ENCODE results near the gene CCDC60.

CCDC60 gene, protein sequence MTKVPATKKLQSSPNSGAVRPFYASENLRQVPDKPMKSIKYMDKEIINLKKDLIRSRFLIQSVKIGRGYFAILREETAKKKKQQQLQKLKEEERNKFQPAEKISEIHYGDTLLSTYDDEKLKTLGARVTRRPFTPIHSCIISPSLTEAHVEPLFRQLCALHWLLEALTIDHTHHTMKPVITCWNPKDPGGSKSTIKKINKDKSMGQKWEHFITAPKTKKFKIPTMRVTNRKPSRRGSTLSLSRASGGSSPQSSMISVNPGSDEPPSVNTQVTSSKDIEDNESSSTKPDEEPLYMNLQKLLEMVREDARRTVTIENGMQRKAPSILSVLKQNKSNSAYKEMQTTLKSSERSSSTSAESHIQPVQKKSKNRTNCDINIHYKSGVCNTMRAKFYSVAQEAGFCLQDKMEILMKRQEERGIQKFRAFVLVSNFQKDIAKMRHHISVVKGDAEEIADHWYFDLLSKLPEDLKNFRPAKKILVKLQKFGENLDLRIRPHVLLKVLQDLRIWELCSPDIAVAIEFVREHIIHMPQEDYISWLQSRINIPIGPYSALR

DNA sequence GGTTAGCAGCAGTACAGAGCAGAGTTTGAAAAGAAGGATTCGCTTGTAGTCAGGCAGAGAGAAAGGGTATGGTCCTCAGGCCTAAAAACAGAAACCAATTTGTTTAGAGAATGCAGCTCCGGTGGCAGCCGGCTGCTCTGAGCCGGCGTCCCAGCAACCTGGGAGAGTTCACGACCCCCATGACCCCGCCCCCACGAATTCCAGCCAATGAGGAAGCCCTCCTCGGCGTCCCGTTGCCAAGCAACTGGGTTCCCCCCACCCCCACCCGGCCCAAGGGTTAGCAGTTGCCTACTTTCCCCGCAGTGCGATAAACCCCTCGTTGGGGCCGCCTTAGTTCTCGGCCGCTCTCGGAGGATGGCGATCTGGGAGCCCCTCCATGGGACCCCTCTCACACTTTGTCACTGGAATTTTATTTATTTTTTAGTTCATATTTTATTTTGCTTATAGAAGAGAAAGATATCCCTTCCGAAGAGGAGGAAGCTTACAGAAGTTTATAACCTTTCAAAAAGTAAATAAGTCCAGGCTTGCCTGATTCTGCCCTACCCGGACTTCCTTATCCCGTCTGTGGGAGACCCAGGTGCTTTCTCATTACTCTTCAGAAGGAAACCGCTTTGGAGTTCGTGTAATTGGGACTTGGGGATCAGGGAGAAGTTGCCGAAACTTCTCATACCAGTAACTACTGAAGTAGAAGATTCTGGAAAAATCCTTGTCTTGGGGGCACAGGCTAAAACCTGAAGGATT, at the start of gene CCDC60:
Gene CCDC60, plus strand, starts transcription at position 300 of the 741 bp plus-strand sequence. CDS start 448 bp downstream, outside the sequence.
- DNase-seq, result no peak

DNA sequence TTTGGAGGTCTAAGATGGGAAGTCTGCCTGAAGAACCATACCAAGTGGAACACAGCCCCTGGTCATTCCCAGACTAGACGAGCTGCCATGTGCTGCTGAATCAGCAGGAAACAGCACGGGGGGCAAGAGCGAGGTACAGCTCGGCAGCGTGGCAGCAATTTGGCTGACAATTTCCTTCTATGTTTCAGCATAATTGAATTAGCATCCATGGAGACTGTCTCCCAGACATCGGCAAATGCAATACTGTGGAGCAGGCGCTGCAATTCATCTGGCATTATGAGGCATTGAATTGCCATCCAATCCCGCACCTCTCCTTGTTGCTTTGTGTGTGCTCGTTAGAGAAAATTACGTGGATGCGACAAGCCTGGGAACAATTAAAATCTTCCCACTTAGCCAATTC, 46.0 kb upstream of the CCDC60 start:
- peak; percentile 2 to 4 for DNase-seq

DNA sequence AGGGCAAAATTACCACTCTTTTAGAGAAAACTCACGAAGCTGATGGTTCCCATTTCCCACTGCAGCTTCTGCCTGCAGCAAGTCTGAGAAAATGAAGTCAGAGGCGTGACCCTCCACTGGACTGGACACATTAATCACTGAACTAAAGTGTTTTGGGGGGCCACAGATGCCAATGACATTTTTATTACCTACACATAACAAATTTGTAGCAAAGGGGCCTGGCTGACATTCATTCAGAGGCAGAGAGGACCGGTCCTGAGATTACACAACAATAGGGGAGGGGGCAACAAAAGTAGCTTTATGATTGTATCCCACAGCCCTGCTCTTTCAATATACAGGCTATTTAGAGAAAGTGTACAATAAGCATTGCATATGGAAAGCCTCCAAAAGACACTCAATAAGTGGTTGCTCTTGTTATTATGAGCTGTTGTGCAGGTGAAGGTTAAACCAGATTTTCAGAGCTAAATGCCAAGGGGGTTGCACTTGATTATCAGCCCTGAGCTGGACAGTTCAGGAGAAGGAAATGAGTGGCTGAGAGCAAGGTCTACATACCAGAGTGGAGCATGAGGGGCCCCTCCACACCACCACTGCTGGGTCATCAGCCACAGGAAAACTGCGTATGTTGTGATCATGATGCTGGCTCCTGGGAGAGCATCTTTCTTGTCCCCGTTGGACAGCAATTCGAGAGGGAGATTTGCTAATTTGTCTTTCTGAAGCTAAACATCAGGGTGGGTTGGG, 41.5 kb upstream of the CCDC60 start:
- no peak for DNase-seq

DNA sequence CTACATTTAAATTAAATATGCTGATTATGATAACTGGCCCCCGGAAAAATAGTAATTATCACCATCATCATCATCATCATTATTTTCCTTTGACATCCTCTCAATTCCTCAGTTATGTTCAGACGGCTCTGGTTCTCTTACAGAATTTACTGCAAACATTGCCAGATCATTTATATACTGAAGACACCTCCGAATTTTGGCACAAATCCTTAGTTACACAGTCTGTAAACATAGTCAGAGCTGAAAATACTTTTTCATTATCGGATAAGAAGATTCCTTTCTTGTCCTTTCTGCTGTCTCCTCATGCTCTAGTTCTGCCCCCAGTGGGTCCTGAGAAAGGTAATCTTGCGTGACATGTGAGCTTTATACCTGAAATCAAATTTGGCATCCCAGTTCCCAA, 40.3 kb upstream of the CCDC60 start:
- DNase-seq, result no peak

DNA sequence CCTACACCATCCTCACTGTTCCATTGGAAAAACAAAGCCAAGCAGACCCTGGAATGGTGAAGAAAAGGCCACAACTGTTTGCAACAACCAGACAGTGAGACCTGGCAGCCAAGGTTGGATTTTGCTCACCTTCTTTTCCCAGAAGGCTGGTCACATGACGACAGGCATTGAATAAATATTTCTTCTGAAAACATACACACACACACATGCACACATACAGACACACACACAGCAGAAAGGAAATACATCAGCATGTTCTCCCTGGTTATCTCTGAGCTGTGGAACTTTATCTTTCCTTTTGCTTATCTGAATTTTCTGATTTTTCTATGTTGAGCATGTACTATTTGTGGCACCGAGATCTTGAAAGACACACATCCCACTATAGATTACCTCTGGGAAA, 38.0 kb upstream of the CCDC60 start:
- no peak for DNase-seq

DNA sequence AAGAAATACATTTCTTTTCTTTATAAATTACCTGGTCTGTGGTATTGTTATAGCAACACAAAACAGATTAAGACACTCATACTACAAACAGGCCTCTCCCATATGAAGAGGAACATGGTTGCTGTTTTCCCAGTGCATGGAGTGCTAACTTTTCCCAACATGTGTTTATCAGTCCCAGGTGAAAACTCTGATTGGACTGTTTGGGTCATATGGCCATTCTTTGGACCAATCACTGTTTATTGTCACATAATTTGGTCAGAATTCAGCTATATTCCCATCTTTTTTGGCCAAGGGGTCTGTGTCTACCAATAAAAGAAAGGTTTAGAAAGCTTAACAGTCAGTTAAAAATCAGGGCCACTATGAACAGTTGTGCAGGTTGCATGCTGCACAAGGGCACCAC, 35.4 kb upstream of the CCDC60 start:
- DNase-seq, result no peak

DNA sequence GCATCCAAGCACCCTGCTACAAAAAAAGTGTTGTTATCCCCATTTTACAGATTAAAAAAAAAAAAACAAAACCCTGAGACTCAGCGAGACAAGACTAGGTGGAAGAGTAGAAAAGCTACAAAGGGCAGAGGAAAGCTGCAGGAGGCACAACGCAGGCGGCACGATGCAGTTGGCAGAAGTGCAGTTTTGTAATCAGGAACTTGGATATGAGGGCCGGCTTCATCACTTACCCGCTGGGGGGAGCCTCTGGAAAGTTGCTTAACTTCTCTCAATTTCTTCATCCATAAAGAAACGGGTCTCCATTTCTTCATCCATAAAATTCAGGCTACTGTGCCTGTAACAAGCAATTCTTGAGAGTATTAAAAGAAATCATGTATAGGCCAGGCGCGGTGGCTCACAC, 33.1 kb upstream of the CCDC60 start:
- peak in 1 of 2 donors; percentile 1 for DNase-seq

DNA sequence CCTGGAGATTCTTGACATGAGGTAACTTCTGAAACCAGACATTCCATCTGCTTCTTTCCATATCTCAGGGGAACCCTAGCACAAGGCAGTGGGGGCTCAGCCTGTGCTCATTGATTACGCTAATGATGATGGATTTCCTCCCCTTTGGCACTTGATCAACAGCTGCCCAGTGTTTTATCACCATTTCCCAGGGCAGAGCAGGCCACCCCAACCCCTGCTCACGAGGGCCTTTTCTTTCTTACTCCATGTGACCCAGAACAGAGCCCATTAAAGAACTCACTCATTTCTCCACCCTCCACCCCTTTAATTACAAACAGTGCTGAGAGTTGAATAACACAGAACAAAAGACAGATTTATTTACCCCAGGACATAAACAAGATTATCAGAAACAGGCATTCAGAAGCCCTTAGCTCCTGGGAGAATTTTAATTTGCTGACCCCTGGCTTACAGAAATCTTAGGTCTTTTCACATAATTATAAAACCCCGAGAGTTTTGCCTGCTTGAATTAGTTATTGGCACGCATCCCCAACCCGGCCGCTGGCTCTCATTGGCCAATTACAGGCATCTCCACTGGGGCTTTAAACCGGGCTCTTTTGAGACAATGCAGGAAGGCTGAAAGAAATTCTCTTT, 32.0 kb upstream of the CCDC60 start:
- peak; percentile 0 to 26 for DNase-seq

DNA sequence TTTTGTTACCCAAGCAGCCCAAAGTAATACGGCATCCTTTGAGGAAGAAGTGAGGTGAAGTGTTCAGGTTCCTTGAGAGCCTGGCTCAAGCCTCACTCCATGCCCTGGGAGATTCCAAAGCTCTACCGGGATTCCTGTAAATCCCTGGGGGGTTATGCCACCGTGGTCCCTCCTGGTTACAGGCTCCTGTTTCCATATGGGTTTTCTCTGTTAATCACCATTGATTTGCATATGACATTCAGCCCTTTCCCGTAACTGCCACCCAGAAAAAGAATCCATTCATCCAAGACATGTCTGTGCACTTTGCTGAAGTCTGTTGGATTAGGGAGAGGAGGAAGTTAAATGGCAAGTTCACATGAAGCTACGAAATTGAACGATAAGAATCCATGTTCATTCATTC, 27.9 kb upstream of the CCDC60 start:
- DNase-seq, result no peak

DNA sequence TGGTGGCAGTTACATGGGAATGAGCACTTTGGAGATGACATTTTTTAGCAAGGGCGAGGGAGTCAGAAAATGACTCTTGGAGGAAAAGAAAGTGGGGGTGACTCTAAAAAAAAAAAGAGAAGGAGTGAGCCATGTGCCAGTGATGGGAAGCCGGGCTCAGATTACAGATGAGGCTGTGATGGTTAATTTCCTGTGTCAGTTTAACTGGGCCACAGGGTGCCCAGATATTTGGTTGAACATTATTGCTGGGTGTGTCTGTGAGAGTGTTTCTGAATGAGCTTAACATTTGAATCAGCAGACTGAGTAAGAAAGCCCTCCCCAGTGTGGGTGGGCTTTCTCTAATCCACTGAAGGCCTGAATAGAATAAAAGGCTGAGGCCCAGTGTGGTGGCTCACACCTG, 26.8 kb upstream of the CCDC60 start:
- DNase-seq, result no peak

DNA sequence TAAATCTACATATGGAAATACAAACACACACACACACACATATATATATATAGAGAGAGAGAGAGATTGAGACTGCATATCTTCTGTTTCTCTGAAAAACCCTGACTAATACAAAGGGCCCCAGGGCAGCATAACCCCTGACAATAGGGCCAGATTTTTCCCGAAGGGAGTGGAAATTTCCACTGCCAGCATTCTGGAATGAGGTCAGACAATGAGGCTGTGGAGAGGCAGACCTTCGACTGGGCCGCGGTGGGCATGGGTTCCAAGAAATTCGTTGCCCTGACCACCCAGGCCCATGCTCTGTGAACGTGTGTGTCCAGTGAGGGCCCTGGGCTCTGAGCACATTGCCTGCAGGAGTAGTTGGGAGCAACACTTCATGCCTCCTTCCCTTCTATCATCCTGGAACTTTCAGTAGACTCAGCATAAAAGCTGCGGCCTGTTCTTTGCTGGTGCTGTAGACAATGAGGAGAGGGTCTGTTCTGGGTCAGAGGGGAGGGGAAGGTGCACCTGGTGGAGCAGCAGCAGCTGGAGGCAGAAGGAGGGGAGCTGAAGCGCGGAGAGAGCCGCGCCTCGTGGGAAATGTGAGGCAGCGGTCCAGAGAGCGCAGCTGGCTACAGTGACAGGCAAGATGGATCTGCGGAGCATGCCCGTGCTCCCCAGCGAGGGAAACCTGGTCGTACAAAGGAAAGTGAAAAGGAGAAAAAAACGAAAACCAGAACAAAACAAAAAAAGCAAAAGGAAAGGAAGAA, 25.6 kb upstream of the CCDC60 start:
- DNase-seq, result no peak

DNA sequence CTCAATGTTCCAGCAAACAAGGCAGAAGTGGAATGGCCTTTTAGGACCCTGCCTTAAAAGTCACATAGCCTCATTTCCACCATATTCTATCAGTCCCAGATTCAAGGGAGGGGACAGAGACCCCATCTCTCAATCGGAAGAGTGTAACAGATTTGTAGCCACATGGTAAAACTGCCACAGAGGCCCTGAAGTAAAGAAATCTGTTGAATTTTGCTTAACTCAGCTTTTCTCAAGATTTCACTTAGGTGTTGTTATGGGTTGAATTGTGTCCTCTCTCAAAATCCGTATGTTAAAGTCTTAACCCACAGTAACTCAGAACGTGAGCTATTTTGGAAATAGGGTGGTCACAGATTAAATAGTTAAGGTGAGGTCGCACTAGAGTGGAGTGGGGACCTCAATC, 22.7 kb upstream of the CCDC60 start:
- DNase-seq, result no peak

DNA sequence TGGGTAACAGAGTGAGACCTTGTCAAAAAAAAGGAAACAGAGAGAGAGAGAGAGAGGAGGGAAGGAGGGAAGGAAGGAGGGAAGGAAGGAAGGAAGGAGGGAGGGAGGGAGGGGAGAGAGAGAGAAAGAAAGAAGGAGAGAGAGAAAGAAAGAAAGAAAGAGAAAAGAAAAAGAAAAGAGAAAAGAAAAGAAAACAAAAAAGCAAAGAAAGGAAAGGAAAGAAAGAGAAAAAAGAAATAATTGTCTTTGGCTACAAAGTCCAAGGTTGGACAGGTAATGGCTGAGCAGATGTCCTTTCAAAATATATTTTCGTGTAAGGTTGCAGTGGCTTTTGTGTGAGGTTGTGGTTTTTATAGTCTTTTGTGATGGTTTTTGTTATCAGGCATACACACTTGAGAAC, 21.6 kb upstream of the CCDC60 start:
- no peak for DNase-seq

DNA sequence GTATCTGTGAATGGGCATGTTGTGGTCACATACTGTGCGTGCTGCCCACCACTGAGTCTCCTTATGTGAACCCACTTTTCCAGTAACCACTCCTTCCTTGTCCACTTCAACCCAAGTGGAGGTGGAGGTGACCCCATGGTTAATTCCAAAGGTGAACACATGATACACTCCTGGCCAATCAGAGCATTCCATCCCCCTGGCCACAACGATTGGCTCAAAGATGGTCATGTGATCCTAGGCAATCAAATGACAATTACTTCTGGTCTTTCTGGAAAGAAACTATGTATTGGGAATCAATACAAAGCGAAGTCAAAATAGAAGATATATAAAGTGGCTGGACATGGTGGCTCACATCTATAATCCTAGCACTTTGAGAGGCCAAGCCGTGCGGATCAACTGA, 20.2 kb upstream of the CCDC60 start:
- DNase-seq, result no peak

DNA sequence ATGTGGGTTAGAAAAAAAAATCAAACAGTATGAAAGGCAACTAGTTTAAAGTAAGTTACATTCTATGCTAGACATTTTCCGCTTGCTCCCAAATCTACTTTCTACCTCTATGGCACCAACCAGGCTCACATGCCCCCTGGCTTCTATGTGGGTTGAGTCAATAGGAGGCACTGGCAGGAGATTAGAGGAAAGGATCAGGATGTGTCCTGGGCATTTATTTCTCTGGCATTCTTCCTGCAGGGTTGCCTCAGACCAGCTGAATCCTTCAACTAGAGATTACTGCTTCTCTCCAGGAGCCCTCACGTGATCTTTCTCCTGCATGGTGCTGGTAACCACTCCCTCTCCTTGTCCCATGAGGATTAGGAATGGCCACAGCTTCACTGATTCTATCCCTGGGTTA, 14.9 kb upstream of the CCDC60 start:
- DNase-seq, result no peak

DNA sequence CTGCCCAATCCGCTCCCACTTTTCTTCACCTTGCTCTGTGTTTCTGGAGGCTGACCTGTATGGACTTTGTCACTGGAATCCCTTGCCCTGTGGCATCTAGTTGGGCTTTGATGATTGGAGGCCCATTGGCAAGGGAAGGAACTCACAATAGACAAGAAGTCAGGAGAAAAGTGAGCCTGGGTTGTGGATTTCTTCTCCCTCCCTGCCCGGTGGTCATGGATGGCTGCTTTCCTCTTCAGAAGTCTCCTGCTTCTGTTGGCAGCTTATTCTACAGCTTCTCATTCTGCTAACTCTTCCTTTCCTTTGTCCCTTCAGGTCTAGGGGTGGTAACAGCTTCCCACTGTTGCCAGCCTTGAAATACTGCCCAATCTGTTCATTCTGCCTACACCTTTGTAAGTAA, 13.9 kb upstream of the CCDC60 start:
- DNase-seq, result no peak

DNA sequence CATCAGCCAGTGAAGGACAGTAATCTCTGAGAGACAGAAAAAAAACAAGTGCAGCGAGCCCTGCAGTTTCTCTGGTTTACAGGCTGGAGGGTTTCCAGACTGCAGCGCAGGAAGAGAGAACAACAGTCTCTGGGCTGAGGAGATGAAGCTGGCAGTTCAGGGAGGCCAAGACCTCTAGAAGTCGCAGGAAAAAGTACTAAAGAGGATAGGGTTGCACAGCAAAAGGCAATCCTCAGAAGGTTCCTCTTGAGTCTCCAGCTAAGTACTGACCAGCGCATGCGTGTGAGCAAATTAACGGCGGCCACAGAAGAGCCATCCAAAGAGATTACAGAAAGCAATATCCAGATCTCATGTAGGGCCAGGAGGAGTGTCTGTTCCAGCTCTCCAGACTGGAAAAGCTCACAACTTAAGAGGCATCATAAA, 12.2 kb upstream of the CCDC60 start:
- DNase-seq, result no peak

DNA sequence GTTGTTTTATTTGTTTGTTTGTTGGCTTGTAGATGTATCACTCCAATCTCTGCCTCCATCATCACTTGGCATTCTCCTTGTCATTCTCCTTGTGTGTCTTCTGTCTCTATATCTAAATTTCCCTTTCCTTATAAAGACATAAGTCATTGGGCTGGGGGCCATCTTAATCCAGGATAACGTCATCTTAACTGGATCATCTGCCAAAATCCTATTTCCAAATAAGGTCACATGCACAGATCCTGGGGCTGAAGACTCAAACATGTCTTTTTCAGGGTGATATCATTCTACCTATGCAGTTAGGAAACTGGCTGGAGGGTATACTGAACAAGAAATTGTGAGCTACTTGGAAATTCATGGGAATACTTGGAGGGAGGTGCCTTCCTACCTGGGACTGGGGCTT, 8.7 kb upstream of the CCDC60 start:
- no peak for DNase-seq

DNA sequence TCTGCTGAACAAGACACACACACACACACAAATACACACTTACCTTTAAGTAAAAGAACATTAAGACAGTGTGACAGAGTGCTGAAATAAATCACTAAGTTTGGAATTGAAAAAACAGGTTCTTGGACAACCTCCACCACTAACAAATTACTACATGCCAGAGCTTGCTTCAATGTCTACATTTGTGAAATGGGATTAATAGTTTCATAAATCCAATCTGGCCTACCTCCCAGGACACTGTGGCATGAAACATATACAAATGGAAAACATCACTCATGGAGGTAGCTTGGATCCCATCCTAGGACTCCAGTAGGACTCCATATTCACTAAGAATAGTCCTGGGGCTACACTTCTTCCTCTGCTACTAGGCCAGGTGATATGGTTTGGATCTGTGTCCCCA, 8.2 kb upstream of the CCDC60 start:
- no peak for DNase-seq

DNA sequence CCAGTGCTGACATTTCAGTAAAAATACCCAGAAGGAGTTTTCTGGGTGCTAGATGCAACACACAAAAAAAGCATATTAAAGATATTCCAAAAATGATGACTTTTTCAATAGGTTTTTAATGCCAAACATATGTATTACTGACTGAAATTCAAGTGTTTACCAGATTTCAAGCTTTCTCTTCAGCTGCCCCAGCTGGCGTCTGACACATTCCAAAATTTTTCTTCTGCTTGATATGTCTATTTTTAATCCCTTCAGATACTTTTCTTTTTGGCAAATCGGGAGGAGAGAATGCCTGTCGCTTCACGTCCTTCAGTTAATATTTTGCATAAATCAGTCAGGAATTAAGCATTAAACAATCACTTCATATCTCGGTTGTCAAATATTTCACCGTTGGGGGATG, 7.1 kb upstream of the CCDC60 start:
- DNase-seq, result no peak

DNA sequence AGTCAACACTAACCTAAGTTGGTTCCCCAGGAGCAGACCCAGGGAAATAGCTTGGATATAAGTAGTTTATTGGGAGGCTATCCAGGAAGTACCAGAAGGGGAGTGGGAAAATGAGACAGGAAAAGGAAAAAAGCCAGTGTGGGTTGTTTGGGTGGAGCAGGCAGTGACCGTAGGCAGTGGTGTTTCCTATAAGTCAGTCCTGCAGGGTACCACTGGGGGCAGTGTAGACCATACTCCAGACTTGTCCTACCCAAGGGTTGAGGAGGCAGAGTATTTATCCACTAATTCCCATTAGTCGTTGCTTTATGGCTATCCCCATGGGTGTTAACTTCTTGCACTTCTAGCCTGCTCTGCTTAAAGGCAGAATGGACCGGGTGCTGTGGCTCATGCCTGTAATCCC, 6.4 kb upstream of the CCDC60 start:
- DNase-seq, result no peak
